ENCODE data around the gene UST.
"Not testable (repeated sequence)": the region's sequence is repeated elsewhere in the genome, so short reads cannot be mapped to it uniquely, and the experiment has no call there.

Gene UST

GRCh38 chr6:148904896-148905870 is 158.4 kb downstream of the UST start:
- DNase-seq (ENCODE audit: low read depth): no peak

- DNase-seq (ENCODE audit: low read depth): no peak
These were observed 159.1 kb downstream of the UST start for GRCh38 chr6:148905901-148906300.

- DNase-seq (ENCODE audit: low read depth): no peak
These were observed 159.6 kb downstream of the UST start for GRCh38 chr6:148906386-148906785.

GRCh38 chr6:148907573-148907972 is 160.7 kb downstream of the UST start:
- DNase-seq (ENCODE audit: low read depth): no peak

- DNase-seq (ENCODE audit: low read depth): no peak
These were observed 165.4 kb downstream of the UST start for GRCh38 chr6:148912252-148912651.

GRCh38 chr6:148915810-148916209 is 169.0 kb downstream of the UST start:
- no peak for DNase-seq (ENCODE audit: low read depth)

- not testable (repeated sequence) for DNase-seq (ENCODE audit: low read depth)
These were observed 169.7 kb downstream of the UST start for GRCh38 chr6:148916485-148916884.

- DNase-seq (ENCODE audit: low read depth): no peak
These were observed 177.6 kb downstream of the UST start for GRCh38 chr6:148924226-148925012.

- no peak for DNase-seq (ENCODE audit: low read depth)
These were observed 178.9 kb downstream of the UST start for GRCh38 chr6:148925701-148926100.

- DNase-seq (ENCODE audit: low read depth): peak; percentile 11
These were observed 179.6 kb downstream of the UST start for GRCh38 chr6:148926478-148926877.

- DNase-seq (ENCODE audit: low read depth): no peak
These were observed 180.8 kb downstream of the UST start for GRCh38 chr6:148927586-148927985.

GRCh38 chr6:148928811-148929210 is 182.0 kb downstream of the UST start:
- no peak for DNase-seq (ENCODE audit: low read depth)

GRCh38 chr6:148932208-148932607 is 185.4 kb downstream of the UST start:
- DNase-seq (ENCODE audit: low read depth): no peak

GRCh38 chr6:148932731-148933130 is 185.9 kb downstream of the UST start:
- DNase-seq (ENCODE audit: low read depth): no peak

GRCh38 chr6:148934539-148934938 is 187.7 kb downstream of the UST start:
- peak; percentile 52 for DNase-seq (ENCODE audit: low read depth)

- DNase-seq (ENCODE audit: low read depth): no peak
These were observed 188.1 kb downstream of the UST start for GRCh38 chr6:148934961-148935360.

GRCh38 chr6:148935705-148936435 is 189.0 kb downstream of the UST start:
- peak; percentile 76 for DNase-seq (ENCODE audit: low read depth)

GRCh38 chr6:148943451-148943850 is 196.6 kb downstream of the UST start:
- DNase-seq (ENCODE audit: low read depth): peak; percentile 65

GRCh38 chr6:148944608-148945007 is 197.8 kb downstream of the UST start:
- no peak for DNase-seq (ENCODE audit: low read depth)

- peak; percentile 38 for DNase-seq (ENCODE audit: low read depth)
These were observed 198.6 kb downstream of the UST start for GRCh38 chr6:148945301-148946021.

GRCh38 chr6:148947621-148948444 is 201.0 kb downstream of the UST start:
- DNase-seq (ENCODE audit: low read depth): peak; percentile 81

Data from EH (cell line).